Medulla oblongata (tissue), 1 donor: Measurements from ENCODE around the gene ACSL1.

Source experiments
- DNase-seq: peaks from one replicate; pipeline ENCODE4 v3.0.0-alpha.2; 2015; ENCODE audit errors: extremely low spot score

The ACSL1 gene

DNA sequence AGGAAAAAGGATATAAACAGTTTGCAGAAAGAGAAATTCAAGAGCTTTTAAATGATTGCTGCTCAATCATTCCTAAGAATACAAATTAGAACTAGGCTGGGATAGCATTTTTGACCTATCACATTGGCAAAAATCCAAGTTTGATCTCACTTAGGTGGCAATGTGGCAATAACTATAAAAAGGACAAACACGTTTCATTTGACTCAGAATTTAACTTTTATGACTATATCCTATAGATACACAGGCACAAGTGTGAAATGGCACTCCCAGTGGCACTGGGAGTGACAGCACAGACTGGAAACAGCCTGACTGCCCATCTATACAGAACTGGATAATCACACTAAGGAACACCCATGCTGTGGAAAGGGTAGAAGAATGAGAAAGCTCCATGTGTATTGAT, 103.0 kb downstream of the ACSL1 start:
- no peak for DNase-seq

DNA sequence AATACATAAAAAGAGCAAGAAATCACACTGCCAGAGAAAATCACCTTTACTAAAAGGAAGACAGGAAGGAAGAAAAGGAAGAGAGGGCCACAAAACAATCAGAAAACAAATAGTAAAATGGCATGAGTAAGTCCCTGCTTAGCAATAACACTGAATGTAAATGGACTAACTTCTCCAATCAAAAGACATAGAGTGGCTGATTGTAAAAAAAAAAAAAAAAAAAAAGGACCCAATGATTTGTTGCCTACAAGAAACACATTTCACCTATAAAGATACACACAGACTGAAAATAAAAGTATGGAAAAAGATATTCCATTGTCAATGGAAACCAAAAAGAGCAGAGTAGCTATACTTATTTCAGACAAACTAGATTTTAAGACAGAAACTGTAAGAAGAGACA, 104.5 kb downstream of the ACSL1 start:
- no peak for DNase-seq

- DNase-seq, result no peak
These were observed 106.4 kb downstream of the ACSL1 start for GRCh38 chr4:184719407-184719806.

DNA sequence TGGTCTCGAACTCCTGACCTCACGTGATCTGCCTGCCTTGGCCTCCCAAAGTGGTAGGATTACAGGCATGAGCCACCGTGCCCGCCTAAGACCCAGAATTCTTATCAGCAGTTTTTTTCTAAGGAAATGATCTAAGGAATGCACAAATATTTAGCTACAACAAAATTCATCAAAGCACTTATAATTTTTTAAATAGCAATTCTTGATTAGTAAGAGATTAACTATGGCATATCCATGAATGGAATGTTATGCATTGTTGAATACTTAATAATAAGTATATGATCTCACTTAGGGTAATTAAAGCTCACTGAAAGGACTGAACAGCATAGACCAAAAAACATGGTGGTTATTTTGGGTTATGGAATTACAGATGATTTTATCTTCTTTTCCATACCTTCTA, 110.2 kb downstream of the ACSL1 start:
- DNase-seq, result no peak

- no peak for DNase-seq
These were observed 111.9 kb downstream of the ACSL1 start for GRCh38 chr4:184713887-184714286.

GRCh38 chr4:184712322-184712721, 113.4 kb downstream of the ACSL1 start:
- no peak for DNase-seq

GRCh38 chr4:184706453-184706852, 119.3 kb downstream of the ACSL1 start:
- DNase-seq, result no peak

DNA sequence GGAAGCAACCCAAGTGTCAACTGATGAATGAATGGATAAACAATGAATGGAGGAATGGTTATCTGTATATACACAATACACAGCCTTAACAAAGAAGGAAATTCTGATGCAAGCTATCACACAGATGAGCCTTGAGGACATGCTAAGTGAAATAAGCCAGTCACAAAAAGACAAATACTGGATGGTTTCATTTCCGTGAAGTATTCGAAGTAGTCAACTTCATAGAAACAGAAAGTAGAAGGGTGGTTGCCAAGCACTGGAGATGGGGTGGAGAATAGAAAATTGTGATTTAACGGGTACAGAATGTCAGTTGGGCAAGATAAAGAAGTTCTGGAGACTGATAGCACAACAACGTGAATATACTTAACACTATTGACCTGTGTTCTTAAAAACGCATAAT, 120.1 kb downstream of the ACSL1 start:
- DNase-seq, result no peak
